ENCODE measurements around the gene PPP2CA.
A peak's percentile ranks its signal among the peaks of the same experiment; 100 is the strongest.
"Not testable (repeated sequence)": the region's sequence is repeated elsewhere in the genome, so short reads cannot be mapped to it uniquely, and the experiment has no call there.

The PPP2CA gene

DNA sequence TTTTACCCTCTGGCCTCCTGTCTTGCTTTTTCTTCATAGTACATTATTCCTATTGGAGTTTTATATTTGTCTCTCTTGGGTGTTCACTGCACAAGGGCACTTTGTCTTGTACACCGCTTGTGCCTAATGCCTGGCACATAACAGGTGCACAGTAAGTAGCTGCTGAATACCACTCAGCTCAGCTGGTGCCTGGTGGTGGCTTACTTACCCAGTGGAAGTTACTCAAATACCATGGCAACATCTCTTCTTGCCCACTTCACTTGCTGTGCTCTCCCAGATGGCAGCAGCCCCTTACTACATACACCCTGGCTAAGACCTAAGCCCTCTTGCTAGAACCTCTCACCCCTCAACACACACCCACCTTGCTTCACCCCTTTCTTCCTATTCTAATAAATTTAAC, 37.8 kb downstream of the PPP2CA start:
- DNase-seq, result no peak

DNA sequence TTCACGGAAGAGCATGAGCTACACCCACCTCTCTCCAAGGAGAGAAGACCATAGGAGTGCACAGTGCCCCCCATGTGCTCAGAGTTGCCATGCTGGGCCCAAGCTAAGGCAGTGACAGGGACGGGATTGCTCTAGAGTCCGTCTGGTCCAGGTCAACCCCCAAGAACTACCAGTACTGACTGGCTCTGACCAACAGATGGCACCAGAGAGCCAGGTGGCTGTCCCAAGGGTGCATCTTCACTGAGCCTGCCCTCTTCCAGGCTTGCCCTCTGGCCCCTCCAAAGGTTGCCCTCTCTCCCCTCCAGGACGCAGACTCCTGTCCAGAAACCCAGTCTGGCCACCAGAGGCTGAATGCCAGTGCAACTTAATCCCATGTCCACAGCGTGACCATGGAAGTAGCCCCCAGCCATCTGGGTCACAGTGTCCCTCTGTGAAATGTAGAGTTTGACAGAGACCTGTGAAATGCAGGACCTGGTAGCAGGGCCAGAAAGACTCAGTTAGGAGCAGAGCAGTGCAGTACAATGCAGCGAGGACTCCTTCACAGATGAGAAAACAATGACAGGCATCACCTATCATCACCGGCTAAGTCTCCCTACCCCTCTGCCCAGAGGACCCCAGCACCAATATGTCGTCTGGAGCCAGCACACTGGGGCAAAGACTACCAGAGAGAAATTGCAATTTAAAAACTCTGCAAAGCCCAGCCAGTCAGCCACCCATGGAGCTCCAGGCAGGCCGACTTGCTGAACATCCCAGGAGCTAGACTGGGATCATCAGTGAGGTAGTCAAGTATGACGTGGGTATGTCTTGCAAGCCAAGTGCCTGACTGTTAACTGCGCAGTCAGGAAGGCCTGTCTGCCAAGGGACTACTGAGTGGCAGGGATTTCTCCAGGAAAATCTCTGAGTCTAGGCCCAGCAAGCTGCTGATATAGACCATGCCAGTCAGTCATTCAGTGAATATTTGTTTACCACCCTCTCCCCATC, 41.4 kb downstream of the PPP2CA start:
- peak; percentile 57 for DNase-seq

DNA sequence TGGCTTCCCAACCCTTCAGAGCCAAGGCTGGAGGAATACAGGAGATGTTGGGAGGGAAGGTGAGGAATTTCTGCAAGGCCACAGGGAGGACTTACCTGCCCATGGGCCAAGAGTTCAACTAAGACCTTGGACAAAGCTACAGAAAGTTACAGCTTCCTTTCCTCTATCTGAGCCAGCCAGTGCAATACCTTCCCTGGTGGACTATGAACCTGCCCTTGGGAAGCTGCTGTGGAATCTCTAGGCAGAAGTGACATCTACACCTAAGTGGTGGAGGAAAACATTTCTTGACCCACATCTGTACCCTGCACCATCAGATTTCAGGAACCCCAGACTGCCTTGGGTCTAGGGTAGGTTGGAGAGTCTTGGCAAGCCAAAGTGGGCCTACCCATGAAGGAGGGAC, 42.4 kb downstream of the PPP2CA start:
- DNase-seq, result no peak

DNA sequence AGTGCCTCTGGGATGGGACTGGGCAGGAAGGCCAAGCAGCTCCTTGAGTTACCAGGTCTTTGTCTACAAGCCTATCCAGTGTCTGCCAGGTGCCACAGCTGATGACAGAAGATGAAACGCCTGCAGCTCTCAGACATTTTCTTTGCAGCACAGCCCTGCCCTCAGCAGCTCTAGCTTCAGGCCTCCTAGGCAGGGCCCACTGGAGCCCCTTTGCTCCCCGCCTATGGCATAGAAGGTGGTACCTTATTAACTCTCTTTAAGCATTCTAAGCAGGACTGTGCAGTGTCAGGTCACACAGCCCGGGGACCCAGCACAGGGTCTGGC, 47.8 kb downstream of the PPP2CA start:
- no peak for DNase-seq

DNA sequence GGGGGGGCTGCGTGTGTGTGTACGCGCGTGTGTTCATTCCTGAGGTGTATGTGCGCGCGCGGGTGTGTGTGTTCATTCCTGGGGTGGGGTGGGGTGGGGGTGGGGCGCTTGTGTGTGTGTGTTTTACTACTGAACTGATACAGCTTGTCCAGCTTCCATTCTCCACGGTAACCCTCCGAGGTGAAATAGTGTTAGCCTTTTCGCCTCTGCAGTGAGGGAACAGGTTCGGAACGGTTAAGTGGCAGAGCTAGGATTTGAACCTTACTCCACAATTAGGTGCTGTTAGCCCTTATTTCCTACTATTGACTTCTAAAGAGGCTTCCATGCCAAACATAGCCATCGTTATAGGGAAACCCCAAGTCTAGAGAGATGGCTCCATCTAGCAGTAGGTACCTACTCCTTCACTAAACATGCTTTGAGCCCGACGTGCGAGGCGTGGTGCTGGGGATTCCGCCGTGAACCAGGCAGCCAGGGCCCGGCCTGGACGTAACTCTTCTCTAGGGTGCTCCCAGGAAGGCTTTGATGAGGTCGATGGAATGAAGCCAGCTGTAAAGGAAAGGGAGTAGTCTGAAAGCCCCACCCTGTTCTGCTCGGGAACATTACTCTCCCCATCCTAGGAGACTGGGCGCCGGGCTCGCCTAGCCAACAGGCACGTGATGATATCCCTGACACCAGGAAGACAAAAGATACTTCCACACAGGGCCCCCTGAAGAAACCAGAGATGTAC, 48.3 kb downstream of the PPP2CA start:
- DNase-seq, result peak; percentile 57

DNA sequence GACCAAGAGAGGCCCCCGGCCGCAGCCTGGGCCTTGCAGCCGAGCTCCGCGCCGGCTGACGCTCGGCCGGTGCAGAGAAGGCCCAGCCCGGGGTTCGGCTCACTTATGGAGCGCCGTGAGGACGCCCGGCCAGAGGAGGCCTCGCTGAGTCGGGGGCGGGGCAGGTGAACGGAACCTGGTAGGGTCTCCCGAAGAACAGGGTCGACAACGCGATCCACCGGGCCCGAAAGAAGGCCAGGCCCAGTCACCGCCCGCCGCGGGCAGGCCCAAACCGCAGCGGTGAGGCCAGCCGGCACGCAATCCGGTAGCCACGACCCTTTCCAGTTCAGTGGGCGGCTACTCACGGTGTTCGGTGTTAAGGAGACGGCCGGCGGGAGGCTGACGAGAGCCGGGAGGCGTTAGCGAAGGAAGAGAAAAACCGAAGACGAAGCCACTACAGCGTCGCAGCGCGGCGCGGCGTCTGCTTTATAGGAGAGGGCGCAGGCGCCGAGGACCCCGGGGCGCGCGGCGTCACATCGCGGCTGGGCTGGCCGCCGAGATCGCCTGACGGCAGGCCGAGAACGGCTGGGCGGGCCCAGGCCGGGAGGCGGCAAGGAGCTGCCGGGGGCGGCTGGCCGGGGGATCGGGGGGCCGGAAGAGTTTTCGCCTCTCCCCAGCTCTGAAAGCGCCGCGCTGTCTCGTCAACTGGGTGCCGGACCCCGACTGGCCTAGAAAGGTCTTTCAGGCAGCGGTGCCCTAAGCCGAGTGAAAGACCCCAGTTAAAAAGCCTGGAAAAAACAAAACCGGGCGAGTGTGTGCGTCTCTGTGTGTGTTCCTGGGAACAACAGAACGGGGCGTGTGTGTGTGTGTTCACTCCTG, 49.1 kb downstream of the PPP2CA start, which contains the start of gene SKP1:
TSS of gene SKP1 (minus strand) at position 440 of the 858 bp plus-strand sequence. CDS start 2,928 bp downstream, outside the sequence.
- peak; percentile 67 for DNase-seq

DNA sequence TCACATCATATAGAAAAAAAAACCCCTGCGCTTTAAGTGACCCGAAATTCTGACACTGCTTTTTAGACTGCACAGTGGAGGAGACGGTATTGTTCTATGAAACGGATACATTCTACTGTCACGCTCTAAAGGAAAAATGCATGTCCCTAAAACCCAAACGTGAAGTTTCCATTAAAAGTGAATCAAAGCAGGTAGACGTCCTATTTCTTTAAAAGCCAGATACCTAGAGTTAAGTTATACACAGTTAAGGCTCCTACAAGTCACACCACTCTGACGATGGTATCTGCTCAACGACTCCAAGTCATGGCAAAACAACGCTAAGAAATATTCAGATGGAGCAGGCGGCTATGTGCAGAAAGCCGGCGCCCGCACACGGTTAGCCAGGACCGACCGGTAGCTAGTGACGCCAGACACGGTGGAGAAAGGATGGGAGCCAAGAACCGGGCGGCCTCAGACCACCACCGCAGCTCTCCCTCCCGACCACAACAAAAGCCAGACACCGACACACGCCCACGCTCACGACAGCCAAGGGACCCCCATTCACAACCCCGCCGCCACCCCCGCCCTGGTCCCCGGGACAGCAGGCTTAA, 49.9 kb downstream of the PPP2CA start:
- peak; percentile 6 for DNase-seq

DNA sequence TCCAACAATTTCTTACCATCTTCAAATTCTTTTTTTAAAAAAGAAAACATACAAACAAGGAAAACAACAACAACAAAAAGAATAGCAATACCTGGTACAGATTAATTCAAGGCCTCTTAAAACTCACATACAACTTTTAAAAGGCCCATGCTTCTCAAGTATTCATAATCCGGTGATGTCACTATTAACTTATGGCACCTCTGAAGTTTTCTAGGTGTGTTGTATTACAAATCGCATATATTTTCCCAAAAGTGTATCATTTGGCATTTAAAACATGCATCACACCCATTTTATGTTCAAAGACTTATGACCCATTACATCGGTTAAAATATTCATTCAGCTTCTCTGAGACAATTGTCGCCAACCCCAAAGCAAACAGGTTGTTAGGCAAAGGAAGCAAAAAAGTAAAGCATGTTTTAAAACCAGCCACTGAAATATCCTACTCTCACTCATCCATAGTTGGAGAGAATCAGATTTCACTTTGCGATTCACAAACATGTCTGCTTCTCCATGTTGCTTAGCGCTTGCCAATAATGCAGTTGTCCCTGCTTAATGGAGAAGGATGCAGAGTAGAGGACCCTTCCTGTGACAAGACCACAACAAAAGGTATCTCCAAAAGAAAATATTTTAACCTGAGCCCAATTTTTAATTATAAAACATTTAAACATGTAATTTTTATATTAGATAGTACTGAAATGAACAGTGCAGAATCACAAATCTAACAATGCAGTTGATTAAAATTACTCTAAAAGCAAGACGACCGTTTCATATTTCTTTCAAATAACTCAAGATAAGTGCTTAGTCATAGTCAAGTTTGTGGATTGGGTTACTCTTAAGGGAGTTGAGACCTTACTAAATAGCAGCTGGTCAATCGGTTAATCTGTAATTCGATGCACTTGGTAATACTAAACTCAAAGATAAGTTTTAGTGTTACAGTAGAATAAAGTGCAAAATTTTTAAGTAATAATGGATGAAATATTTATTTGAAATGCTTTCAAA, 50.7 kb downstream of the PPP2CA start:
- peak; percentile 8 for DNase-seq

DNA sequence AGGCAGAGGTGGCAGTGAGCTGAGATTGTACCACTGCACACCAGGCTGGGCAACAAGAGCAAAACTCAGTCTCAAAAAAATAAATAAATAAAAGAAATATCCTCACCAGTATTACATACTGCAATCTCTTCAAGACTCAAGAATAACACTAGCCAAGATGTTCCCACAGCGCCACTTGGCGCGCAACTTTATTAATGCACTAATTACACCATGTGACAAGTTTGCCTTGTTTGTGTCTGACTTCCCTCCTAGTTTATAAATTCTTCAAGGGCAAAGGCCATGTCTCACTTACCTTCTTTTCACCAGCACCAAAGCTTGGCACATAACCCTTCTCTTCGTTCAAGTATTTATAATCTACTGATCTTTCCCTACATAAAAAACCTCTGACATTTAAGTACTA, 53.9 kb downstream of the PPP2CA start:
- no peak for DNase-seq

DNA sequence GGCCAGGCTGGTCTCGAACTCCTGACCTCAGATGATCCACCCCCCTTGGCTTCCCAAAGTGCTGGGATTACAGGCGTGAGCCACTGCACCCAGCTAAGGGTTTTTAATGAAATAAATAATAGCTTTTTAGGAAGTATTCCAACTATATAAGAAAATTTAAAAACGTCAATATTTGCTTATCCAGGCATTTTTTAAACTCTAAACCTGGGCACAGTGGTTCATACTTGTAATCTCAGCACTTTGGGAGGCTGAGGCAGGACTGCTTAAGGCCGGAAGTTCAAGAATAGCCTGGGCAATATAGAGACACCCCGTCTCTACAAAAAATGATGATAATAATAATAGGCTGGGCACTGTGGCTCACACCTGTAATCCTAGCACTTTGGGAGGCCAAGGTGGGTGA, 63.3 kb downstream of the PPP2CA start:
- no peak for DNase-seq

DNA sequence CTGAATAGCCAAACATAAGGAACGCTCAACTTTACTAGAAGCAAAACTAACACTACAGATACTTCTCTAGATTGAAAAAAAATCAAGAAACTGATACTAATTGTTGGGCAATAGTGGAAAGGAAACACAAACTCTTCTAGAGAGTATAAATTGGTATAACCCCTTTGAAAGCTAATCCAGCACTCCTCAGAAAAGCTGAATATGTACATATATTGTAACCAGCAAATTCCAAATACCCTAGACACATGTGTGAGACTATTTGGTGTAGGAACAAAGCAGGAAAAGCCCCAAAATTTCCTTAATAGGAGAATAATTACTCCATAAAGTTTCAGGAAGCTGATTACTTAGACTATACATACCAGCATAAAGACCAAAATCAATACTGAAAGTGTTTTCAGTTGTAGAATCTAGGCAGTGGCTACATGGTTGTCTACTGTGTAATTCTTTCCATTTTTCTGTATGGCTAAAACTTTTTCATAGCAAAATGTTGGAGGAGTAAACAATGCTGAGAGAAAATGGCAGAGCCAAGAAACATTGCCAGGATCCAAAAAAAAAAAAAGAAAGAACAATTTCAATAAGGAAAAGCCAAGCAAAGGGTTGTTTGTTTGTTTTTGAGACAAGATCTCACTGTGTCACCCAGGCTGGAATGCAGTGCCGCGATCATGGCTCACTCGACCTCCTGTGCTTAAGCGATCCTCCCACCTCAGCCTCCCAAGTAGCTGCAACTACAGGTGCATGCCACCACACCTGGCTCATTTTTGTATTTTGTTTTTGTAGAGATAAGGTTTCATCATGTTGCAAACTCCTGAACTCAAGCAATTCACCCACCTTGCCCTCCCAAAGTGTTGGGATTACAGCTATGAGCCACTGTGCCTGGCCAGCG, 64.1 kb downstream of the PPP2CA start:
- no peak for DNase-seq

DNA sequence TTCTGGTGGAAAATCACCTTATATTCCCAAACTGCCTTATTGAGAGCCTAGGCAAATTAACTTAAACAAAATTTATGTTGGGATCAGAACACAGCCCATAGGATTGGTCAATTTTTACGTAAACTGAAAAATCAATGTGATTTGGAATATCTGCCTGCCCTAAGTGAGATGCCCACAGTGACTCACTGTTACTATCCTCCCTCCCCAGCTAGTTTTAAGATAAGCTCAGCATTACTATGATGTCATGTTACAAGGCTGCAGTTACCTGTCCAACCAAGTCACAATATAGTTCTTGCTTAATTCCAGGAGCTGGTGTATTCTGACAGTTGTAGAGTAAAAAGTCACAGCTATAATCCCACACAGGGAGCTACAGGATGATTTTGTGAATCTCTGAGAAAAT, 72.2 kb downstream of the PPP2CA start:
- DNase-seq, result no peak

DNA sequence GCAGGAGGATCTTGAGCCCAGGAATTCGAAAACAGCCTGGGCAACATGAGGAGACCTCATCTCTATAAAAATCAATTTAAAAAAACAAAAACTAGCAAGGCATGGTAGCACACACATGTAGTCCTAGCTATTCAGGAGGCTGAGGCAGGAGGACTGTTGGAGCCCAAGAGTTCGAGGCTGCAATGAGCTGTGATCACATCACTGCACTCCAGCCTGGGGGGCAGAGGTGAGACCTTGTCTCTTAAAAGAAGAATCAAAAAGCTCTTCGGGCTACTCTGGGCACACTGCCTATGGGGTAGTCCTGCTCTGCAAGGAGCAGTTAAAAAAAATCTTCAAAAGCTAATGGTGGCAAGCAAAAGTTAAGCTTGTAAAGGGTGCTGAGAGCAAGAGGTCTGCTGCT, 72.6 kb downstream of the PPP2CA start:
- DNase-seq, result no peak

DNA sequence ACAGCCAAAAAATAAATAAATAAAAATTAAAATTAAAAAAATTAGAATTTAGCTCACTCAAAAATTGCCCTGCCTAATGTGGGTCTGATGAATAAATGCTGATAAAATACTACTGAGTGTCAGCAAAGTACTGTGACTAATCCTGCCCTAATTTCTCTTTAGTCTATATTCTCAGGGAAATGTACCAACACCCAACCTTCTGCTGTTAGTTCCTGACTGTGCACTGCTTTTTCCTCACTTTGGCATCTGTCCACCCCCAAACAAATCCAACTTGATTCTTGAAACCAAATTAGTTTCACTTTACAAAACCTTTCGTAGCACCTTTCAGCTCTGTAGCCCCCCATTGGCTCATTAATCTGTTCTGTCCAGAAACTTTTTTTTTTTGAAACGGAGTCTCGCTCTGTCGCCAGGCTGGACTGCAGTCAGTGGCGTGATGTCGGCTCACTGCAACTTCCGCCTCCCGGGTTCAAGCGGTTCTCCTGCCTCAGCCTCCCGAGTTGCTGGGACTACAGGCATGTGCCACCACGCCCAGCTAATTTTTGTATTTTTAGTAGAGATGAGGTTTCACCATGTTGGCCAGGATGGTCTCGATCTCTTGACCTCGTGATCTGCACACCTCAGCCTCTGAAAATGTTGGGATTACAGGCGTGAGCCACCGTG, 73.6 kb downstream of the PPP2CA start:
- not testable (repeated sequence) for DNase-seq

DNA sequence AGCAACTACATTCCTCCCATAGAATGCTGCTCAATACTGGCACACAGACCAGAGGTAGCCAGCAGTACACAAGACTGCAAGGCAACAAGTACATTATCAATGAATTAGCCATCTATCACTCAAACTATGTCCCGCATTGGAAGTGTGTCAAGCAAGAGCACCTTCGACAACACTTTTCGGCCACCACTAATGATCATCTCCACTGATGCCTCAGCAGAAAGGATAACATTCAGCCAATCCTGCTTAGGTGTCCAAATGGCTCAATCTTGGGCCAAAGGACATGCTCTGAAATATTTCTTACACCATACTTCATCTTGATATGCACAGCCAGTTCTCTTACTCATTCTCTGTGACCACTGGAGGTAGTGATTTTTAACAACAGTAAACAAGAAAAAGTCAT, 74.2 kb downstream of the PPP2CA start:
- DNase-seq, result no peak

DNA sequence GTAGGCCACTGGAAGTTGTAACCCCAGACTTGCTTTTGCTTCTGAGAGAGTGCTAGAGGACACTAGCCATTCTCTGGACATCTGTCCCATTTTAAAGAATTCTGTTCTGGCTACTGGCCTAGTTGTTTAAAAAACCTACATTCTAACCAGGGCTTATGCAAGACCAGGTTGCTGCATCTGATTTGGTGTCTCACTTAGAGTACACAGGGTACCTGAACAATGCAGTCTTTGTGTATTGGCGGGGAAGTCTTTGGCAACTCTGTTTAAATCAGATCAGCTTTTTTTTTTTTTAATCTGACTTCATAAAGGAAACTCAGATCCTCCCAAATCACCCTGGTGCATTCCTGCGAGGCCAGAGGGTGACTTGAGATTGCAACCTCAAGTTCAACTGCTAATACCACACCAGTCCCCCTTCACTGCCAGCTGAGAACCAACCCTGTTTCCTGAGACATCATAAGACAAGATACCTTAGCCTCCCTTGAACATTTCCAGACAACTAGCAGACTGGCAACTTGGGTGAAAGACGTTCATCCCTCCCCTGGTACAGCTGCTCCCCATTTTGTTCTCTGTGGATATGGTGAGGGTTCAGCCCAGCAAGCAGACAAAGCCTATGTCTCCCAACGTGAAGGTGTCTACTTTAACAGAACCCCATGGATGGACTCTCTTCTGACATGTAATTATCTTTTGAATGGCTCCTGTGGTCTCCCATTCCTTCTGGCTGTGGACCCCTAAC, 76.1 kb downstream of the PPP2CA start:
- DNase-seq, result no peak

DNA sequence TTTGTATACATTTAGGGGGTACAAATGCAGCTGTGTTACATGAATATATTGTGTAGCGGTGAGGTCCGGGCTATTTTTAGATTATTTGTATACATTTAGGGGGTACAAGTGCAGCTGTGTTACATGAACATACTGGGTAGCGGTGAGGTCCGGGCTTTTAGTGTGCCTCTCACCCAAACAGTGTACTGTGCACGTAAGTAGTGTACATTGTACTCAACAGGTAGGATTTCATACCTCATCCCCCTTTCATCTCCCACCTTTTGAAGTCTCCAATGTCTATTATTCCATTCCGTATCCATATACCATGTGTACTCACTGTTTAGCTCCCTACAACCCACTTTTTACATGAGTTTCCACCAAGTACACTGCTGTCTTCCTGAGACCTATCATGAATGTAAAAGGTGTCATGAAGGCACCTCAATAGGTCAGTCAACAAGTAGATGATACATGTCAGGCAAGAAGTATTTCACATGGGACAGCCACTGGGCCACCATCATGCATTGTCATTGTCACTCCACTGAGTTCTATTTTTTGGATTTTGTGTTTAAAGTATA, 76.8 kb downstream of the PPP2CA start:
- DNase-seq, result no peak

DNA sequence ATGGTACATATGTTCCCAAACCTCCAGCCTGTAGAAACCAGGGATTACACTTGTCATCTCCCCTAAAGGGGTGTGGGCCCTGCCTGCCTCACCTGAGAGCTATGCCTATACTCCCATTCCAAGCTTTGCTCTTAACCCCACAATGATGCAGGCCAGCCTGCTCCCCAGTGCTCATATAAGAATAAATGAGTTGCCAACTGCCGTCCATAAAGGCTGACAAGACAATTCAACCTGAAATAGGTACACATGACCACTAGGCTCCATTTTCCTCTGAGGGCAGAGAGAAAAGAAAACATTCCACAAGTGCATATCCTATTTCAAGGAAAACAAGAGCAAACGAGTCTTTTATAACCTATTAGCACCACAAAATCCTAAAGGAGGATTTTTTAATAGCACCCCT, 77.6 kb downstream of the PPP2CA start:
- peak; percentile 47 for DNase-seq
